Activated gamma-delta T cell (primary cell): ENCODE results near the gene CTSK.
"Not testable (repeated sequence)": the region's sequence is repeated elsewhere in the genome, so short reads cannot be mapped to it uniquely, and the experiment has no call there.

Experiments
- DNase-seq: peaks from one replicate; lab custom pipeline; 2025; lab: John Stamatoyannopoulos, UW
- total RNA-seq, 2 donors: gene quantifications; one replicate each; lab custom pipeline; 2026; lab: John Stamatoyannopoulos, UW

The CTSK gene
- total RNA-seq: 16.4 to 19.9 reads per million in 2 donors

DNA sequence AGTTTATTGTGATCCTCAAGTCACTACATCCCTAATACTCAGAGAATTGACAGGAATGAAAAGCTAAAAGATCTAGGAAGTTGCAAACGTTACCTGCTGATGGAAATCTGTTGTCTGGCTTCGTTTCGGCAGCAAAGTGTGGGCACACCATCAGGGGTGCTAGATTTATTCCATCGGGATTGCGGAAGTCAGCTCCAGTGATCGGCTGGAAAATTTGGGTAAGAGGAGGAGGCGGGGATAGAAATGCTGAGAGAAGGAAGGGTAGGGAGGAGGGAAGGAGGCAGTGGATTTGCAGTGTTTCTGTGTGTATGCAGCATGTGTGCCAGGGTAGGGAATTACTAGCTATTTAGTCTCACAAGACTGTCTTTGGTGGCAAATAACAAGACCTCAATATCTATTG, at the start of gene CTSK:
TSS of gene CTSK (minus strand) at position 140 of the 400 bp plus-strand sequence. CDS start 1,455 bp downstream, outside the sequence.
- DNase-seq: no peak

GRCh38 chr1:150852734-150853133, 44.7 kb upstream of the CTSK start:
- DNase-seq: not testable (repeated sequence)

GRCh38 chr1:150850801-150851362, 42.8 kb upstream of the CTSK start:
- DNase-seq: peak; percentile 10

GRCh38 chr1:150846473-150847146, 38.5 kb upstream of the CTSK start:
- DNase-seq: no peak

DNA sequence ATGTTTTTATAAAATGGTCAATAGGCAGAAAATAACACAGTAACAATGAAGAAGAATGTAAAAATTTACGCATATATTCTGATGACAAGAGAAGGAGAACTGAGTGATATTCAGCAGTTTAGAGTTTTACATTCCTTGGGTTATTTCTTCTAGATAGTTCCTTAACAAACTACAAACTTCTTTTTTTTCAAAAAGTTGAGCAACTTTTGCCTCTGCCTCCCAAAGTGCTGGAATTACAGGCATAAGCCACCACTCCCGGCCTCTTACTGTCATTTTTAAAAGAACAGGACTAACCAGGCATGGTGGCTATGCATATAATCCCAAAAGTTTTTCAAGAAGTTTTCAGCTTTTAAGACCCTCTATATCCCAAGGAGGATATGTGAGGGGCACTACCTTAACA, 35.4 kb upstream of the CTSK start:
- no peak for DNase-seq

- DNase-seq: no peak
These were observed 34.9 kb upstream of the CTSK start for GRCh38 chr1:150842964-150843363.

DNA sequence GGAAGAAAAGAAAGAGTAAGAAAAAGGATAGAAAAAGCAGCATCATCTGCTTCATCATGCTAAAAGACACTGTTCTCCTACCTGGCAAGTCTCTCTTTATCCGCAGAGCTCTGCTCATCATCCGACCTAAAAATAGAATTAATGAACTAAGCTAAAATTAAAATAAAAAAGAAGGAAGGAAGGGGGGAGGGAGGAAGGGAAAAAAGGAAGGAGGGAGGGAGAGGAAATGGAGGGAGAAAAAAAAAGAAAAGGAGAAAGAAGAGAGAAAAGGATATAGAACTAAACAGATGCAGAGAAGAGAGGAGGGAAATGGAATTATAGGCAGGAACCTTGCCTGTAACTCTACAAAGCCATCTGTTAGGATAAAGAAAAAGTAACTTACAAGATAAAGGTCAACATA, 34.3 kb upstream of the CTSK start:
- no peak for DNase-seq

GRCh38 chr1:150841626-150842025, 33.6 kb upstream of the CTSK start:
- no peak for DNase-seq

DNA sequence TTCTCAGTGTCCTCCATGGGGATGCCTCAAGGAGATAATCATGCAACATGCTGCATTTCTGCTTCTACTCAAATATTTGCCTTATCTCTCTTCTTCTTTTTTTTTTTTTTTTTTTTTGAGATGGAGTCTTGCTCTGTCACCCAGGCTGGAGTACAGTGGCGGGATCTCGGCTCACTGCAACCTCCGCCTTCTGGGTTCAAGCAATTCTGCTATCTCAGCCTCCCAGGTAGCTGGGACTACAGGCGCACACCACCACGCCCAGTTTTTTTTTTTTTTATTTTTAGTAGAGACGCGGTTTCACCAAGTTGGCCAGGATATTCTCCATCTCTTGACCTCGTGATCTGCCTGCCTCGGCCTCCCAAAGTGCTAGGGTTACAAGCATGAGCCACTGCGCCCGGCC, 32.8 kb upstream of the CTSK start:
- not testable (repeated sequence) for DNase-seq

GRCh38 chr1:150836129-150836773, 28.2 kb upstream of the CTSK start:
- no peak for DNase-seq

DNA sequence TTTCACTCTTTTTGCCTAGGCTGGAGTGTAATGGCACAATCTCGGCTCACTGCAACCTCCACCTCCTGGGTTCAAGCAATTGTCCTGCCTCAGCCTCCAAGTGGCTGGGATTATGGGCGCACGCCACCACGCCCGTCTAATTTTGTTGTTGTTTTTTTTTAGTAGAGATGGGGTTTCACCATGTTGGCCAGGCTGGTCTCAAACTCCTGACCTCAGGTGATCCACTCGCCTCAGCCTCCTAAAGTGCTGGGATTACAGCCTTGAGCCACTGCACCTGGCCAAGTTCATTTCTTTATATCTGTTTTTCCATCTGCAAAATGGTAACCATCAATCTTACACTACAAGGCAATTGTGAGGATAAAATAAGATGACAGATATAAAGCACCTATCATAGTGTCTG, 25.9 kb upstream of the CTSK start:
- DNase-seq: not testable (repeated sequence)

GRCh38 chr1:150832597-150832996, 24.5 kb upstream of the CTSK start:
- no peak for DNase-seq

GRCh38 chr1:150829751-150830150, 21.7 kb upstream of the CTSK start:
- DNase-seq: no peak

DNA sequence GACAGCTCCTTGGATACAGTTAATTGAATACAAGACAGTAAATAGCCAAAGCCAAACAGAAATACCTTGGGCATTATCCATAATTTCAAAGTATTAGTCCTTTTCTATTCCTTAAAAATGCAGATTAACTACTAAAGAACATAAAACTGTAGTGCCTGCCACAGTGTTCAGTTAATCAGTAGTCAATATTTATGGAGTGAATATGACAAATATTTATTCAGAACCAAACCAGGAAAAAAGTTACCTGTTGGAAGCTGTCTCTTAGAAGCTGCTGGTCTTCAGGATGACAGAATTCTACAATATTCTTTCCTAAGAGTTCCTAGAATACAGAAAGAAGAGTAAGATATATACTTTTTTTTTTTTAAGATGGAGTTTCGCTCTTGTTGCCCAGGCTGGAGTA, 18.2 kb upstream of the CTSK start:
- DNase-seq: no peak

DNA sequence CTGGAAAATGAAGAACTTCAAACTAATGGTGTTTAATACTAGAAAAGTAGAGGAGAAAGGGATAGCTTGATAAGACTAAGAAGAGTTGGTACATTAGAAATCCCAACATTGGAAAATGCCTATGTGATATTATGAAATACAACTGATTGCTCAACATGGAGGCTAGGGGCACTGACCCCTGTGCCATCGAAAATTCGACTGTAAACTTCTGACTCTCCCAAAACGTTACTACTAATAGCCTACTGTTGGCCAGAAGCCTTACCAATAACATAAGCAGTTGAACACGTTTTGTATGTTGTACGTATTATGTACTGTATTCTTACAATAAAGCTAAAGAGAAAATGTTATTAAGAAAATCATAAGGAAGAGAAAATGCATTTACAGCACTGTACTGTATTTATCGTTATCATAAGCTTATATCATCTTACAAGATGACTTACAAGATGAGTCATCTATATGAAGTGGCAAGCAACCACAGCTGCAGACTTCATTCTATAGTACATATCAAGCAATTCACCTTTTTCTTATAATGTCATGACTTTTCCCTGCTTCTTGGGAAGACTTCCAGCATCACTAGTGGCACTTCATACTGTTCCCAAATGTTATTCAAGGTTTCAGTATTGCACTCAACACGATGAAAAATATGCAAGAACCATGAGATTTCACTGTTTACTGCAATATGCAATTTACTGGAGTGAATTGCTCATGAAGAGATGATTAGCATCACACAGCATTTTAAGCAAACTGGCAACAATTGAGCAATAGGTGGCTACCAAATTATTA, 12.9 kb upstream of the CTSK start:
- no peak for DNase-seq

DNA sequence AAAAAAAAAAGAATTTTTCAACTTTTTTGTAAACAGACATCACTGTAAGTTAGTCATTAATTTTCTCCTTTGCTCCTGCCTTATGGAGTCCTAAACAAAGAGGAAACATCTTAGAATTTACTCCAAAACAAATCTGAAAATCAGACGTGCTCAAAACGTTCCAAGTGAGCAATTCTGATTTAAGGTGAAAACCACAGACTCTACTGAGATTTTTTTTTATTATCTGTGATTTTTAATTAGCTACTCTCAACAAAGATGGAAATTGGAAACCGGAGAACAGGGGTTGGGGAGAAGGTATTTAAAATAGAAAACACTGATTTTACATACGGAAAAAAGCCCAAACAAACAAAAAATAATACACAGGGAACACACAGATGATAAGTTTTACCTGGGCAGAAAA, 7.8 kb upstream of the CTSK start:
- no peak for DNase-seq

GRCh38 chr1:150813028-150813707, 5.1 kb upstream of the CTSK start:
- no peak for DNase-seq

DNA sequence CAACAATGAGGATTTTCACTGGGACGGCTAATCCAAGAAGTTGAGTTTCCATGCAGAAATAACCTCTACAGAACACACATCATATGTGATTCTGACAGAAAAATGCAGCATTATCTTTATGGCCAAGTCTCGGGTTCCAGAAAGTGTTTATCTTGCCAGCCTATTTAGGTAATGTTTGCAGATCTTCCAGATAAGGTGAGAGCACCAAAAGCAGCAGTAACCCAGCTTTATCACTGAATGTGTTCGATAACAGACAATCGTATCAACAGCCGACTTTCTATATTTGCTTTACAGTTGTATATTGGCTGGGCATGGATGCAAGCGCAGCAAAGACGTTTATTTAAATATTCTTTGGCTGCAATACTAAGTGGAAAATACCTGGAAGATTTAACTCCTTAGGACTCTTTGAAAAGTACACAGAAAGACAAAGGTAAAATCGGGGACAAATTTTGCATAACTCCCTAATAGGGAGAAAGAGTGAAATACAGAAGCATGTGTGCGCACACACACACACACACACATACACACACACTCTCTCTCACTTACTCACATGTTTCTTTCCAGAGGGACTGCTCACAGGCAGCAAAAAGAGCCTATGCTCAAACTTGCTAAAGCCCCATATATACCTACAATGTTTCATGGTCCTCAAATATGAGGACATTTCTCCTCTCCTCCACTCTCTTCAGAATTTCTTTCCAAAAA, 3.0 kb upstream of the CTSK start:
- DNase-seq: no peak

DNA sequence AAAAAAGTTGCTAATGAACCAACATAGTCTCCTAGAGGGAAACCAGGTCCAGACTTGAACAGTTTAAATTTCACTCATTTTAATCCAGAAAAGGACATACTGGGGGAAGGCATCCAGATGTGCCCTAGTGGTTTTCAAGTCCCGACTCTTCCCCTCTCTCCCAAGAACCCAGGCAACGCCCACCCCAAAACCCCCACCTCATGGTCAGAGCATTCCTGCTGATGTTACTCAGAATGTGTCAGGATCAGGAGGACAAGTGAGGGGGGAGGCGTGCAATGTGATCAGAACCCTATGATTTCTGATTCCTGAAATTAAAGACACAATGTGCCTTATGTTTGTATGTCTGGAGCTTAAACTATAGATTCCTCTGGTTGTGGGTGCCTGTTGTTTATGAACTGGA, 1.6 kb upstream of the CTSK start:
- no peak for DNase-seq

- no peak for DNase-seq
These were observed 786 bp upstream of the CTSK start for GRCh38 chr1:150808846-150809245.
